Measurements from ENCODE around the gene PTPRR.

PTPRR gene

DNA sequence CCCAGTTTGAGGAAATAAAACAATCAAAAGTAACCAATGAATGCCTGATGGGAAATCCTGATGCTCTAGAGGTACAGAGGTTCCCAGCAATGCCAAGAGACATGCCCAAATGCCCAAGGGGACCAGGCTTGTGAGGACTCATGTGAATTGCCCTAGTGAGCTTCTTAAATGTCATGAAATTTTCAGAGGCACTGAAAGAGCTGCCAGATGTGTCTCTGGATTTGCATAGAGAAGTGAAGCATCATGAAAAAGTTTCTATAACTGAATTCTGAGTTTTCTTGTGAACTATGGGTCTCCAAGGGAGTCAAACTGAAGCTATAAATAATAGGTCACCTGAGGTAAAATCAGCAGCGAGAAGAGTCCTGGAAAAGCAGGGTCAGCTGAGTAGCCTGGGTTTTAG, 9.9 kb downstream of the PTPRR start:
- no peak for DNase-seq

DNA sequence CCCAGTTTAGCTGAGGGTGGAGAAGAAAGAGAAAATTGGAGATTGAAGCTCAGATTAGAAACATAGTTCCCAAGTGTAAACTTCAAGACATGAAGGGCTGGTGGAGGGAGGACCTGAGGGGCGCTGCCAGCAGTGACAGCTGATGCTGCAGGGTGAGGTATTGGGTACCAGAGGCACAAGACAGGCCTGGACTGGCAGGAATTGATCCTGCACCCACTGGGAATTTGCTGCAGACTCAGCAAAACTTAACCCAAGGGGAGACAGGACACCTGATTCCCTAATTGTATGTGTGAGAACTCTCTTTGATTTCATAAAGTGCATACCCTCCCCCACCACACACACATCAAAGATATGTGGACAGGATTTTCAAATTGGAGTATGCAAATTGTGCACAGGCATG, 11.6 kb downstream of the PTPRR start:
- DNase-seq, result no peak

DNA sequence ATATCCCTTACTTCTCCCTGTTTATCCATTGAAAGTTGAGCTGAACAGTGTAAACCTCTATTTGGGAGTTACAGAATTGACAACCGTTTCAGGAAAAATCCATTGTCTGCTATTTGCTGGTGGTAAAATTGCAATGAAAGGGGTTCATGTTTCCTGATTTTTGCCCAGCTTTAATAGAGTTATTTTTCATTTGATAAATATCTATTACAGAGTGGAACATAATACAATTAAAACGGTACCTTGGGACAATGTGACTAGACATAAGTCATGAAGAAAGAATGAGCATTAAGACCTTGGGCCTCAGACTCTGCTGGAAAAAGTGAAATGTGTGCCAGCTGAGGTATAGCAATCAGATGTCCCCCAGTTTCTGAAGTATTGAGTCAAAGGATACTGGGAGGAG, 13.1 kb downstream of the PTPRR start:
- DNase-seq, result no peak

DNA sequence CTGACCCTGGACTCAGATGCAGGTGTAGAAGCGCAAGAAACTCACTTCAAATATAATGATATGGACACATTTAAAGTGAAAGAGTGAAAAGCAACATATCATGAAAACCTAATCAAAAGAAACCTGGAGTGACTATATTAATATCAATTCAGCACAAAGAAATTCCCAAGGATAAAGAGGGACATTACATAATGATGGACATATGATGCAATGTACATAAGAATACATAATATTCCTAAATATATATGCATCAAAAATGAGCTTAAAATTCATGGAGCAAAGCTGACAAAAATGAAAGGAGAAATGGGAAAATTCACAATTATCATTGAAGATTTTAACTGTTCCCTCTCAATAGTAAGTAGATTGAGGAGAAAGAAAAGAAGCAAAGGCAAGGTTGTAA, 24.6 kb downstream of the PTPRR start:
- DNase-seq, result no peak

DNA sequence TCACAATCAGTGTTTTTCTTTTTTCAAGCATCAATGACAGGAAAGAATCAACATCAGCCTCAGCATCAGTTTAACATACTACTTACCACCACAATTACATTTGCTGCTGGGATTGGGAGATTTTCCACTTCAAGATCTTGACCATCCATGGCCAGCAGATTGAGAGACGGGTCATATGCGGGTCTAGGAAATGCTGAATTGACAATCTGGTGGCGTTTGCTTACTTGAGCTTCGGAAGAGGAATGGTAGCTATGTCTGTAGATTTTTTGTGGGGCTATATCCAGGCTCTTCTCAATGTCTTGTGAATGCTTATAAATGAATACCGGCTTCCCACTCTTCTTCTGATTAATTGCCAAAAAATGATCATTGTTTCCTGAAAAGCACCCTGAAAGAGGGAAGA, 27.9 kb downstream of the PTPRR start:
- DNase-seq, result no peak

GRCh38 chr12:70890895-70891832, 29.4 kb downstream of the PTPRR start:
- no peak for DNase-seq

- DNase-seq, result no peak
These were observed 34.6 kb downstream of the PTPRR start for GRCh38 chr12:70885956-70886355.

DNA sequence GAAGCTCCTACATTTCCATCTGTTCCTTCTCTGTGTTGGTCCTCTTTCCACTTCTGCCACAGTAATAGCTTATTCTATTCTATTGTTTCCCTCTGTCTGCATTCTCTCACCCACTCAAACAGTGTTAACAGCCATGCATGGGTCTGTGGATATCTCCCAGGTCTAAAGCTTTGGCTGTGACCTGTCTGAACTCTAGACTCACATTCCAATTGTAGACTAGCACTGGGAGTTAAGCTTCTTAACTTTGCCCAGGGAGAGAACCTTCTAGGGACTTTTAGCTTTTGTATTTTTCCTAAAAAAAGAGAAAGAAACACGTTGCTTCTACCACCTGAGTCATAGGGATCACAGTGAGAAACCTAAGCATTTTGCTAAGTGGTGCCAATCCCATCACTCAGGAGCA, 36.7 kb downstream of the PTPRR start:
- no peak for DNase-seq

DNA sequence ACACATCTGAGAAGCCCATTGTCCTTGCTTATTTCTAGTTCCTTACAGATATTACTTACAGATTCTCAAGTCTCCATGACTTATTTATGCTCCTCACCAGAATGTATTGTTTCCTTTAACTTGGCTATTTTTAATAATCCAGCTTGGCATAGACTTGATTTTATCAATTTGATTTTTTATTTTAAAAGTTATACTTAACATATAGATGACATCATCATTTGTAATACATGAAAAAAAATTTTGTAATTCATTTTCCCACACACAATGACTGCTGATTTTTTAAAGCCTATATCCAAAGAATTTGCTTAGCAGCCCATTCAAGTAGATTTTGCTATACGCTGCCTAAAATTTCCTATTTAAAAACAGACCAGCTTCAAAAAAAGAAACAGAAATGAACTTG, 39.8 kb downstream of the PTPRR start:
- DNase-seq, result no peak

DNA sequence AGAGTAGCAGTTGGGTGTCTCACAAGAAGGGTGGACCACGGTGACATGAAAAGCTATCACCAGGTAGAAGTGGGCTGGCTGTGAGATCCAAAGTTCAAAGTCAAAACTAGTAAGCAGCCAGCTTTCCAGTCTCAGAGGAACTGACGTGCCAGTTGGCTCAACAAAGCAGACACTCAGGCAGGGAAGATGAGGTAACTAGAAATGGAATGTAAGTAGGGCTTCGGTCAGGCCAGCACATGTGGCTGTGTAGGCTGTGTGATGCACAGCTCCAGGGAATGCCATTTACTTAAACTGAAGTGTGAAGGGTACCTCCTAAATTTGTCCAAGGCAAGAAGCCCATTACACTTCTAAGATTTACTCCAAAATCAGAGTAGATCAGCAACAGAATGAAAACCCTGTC, 43.6 kb downstream of the PTPRR start:
- no peak for DNase-seq

DNA sequence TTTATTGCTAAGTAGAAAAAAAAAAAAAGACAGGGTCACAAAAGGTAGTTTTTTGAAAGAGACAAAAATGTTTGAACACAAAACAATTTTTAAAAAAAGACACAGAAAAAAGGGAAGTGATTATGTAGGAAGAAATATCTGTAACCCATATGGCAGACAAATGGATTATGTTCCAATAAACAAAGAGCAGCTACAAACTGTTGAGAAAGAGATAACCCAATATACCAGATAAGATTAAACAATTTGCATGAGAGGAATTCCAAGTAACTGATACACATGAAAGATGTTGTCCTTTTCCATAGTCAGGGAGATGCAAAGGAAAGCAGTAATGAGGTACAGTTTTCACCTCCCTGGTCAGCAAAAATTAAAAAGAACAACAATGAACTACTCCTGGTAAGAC, 44.9 kb downstream of the PTPRR start:
- DNase-seq, result no peak

DNA sequence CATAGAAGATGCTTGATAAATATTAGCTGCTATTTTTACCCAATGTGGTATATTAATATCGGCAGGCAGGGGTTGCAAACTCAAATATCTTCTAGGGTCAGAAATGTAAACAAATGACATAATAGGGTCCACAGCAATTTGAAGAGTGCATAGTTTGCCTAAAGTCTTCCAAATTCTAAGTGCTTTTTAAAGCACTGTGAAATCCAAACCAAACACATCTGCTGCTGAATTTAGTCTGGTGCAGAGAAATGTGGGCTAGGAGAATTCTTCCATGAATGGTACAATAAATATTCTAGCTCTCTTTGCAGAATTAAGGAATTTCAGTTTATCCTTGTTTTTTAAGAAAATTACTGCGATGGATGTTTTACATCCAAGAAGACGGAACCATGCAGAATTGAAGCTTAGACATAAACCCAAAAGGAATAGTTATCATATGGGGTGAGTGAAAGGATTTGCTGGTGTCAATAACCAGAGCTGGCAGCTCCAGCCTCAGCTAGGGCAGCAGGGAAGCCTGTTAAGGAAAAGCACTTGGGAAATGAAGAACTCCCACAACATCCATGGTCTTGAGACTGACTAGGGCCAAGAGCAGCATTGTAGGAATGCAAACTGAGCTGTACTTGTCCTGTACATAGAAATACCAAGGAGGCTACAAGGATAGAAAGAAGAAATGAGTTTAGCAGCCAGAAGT, 65.5 kb downstream of the PTPRR start:
- DNase-seq, result no peak

GRCh38 chr12:70854138-70854537, 66.4 kb downstream of the PTPRR start:
- no peak for DNase-seq

DNA sequence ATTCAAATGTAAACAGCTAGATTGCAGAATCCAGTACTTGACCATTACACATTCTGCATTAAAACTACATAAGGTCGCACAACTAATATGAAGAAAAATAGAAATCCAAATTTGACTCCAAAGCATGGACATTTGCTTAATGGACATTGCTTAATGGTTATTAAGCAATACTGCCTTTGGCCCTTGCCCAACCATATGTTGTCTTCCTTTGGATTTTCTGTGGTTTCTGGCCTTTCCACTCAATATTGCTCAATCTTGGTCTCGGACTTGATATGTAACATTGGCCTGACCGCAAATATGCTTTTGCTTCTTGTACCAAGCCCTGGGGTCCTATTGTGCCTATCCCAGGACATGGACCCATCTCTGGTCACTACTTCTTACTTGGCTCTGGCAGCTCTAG, 67.2 kb downstream of the PTPRR start:
- DNase-seq, result no peak

- no peak for DNase-seq
These were observed 68.0 kb downstream of the PTPRR start for GRCh38 chr12:70852416-70853150.

GRCh38 chr12:70849265-70849960, 71.1 kb downstream of the PTPRR start:
- no peak for DNase-seq

DNA sequence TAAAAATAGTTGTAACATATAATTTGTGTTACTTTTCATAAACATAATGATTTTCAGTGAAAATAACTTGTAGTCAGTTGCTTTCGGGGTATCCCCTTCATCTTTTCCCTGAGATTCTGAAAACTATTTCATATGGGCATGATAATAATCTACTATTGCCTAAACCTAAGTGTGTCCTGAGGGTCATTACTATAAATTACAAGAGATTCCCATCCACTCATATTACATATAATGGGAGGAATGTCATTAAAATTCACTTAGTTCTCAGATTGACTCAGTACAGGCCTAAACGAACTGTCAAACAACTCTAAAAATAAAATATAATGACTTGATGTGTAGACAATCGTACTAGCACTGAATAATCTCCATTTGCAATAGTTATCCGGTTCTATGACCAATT, 72.7 kb downstream of the PTPRR start:
- no peak for DNase-seq

- DNase-seq, result no peak
These were observed 75.3 kb downstream of the PTPRR start for GRCh38 chr12:70845268-70845667.

GRCh38 chr12:70843363-70843762, 77.2 kb downstream of the PTPRR start:
- DNase-seq, result no peak

GRCh38 chr12:70842942-70843341, 77.6 kb downstream of the PTPRR start:
- no peak for DNase-seq

GRCh38 chr12:70842136-70842535, 78.4 kb downstream of the PTPRR start:
- no peak for DNase-seq

GRCh38 chr12:70840656-70841350, 79.7 kb downstream of the PTPRR start:
- DNase-seq, result no peak

Data from NCI-H1092 (cell line).